Non-pigmented ciliary epithelial cell (primary cell): ENCODE measurements around the gene BCAR3.
"Not testable (repeated sequence)": the region's sequence is repeated elsewhere in the genome, so short reads cannot be mapped to it uniquely, and the experiment has no call there.

Experiments used
- DNase-seq: peaks from one replicate; pipeline ENCODE4 v3.0.0-alpha.2; 2010; ENCODE audit warnings: low read depth

The BCAR3 gene

DNA sequence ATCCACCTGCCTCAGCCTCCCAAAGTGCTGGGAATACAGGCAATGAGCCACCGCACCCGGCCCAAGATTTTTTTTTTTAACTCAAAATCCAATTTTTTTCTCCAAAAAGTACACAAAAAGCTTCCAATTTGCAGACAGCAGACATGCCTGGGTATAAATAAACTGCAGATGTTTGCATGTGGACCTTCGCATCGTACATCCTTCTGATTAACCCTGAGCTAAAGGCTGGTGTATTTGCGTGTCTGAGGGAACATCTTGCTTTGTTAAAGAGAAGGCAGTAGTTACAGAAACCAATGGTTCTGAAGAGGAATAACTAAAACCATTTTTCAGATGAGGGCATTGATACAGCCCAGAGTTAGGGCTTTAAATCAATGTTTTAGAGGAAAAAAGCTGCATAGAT lies 12.7 kb downstream of the BCAR3 start:
- DNase-seq: no peak

DNA sequence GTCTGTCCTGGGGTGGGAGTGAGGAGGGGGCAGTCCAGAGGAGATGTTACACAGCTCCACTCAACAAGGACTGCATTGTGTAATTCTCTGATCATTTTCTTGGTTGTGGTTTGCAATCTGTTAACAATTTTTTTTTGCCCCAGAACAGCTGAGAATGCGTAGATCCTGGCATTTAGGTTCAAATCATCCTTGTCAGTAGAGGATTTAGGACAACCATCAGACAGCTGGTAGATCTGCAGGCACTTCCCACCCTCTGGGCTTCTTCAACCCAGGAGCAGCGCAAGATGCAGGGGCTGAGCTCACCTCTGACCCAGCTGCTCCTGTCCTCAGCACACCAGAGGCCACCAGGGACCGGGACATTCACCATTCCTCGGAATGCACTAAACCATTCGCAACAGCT lies 13.5 kb downstream of the BCAR3 start:
- DNase-seq: no peak

DNA sequence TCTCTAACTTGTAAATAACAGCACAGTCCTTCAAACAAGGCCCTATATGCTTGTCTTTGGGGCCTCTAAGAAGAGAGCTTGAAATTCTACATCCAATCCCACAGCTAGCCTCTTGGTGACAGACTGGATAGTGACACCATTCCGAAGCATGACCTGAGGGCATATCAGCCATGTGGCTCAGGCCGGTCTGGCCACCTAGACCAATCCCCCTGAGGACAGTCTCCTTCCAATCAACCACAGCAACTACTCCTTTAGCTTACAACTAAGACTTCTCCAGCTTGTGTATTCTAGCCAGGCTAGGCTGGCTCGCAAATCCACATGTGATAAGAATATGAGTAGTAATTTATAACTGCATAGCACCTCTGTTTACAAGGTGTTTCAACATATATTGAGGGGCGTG lies 14.0 kb downstream of the BCAR3 start:
- no peak for DNase-seq

DNA sequence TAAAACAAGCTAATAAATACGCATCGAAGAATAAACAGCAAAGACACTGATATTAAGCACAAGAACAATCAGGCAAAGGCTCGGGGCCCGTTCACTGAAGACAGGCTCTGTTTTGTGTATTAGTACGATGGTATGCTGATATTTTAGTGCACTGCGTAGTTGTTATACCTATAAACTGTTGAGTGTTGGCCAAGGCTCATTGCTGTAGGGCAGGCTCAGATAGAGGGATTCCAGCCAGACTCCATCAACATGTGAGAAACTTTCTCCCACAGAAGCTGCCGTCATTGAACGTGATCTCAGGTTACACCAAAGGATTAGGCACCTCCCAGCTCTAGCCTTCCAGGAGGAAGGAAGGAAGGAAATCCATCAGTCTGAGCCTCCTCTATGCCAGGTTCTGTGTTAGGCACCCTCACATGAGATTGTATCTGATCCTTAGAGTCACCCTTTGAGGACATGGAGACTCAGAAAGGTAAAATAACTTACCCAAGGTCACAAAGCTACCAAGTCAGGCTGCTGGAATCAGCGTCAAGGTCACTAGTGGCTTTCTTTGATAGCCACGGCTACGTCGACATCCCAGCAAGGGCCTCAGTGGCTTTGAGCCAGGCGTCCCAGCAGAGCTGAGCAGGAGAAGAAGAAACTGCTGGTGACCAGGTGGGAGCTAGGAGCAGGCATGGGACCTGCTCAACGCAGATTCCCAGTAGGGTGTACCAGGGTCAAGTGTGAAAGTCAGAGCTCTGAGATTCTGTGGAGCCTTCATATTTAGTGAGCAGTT lies 14.8 kb downstream of the BCAR3 start:
- no peak for DNase-seq

DNA sequence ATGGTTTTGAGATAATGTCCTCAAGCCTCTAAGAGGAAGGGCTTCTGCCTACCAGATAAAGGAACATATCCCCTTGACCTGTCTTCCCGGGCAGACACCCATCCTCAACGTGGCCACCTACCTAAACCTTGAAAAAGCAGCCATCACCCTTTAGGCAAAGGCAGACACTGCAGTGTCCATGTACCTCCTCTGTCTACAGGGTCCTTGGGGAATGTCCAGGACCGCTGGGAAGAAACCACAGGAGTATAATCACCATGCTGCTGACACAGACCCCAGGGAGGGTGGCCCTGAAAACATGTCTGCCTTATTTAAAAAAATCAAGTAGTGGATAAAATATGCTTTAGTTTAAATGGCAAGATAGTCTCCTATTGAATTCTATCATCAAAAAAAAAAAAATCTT lies 16.6 kb downstream of the BCAR3 start:
- DNase-seq: no peak

DNA sequence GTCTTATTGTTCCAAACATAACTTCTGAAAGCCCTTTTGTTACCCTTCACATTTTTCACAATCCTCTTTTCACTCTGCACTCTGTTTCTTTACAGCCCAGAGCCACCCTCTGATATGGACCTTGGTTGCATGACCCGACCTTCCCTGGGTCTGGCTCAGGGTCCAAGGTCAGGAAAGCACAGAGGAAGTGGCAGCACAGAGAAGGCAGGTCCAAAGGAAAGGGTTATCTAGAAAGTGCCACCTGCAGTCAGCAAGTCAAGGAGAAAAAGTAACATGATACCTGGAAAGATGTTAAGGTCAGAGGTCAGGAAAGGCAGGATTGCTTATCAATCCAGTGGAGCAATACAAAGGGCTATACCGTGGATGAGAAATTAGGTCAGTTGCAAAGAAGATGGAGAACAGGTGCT lies 18.4 kb downstream of the BCAR3 start:
- no peak for DNase-seq

DNA sequence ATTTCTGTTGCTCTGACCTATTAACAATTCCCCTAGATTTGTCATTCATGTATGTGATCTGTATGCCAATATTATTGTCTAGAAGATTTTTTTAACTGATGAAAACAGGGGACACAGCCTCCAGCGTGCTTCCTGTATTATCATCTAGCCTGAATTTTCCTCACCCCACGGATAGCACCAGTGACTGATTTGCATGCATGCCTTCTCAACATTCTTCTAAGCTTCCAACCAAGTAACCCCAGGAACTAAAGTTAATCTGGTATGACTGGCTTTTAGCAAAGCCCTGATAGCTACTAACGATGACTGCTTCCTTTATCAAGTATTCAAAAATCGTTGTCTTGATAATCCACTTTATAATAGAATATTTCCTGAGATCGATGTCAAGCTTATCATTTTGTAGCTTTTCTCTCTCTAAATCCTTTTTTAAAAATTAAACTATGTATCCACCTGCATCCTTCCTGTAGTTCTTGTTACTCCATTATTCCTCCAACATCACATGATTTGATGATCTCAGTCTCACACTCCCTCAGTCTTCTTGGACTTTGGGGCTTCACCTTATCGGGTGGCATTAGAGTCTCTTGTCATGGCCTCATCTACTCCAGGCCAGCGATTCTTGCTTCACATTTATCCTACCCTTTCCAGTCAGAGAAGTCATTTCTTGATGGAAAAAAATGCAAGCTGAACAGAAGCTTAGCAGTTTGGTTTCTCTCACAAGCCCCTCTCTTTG lies 19.0 kb downstream of the BCAR3 start:
- no peak for DNase-seq

DNA sequence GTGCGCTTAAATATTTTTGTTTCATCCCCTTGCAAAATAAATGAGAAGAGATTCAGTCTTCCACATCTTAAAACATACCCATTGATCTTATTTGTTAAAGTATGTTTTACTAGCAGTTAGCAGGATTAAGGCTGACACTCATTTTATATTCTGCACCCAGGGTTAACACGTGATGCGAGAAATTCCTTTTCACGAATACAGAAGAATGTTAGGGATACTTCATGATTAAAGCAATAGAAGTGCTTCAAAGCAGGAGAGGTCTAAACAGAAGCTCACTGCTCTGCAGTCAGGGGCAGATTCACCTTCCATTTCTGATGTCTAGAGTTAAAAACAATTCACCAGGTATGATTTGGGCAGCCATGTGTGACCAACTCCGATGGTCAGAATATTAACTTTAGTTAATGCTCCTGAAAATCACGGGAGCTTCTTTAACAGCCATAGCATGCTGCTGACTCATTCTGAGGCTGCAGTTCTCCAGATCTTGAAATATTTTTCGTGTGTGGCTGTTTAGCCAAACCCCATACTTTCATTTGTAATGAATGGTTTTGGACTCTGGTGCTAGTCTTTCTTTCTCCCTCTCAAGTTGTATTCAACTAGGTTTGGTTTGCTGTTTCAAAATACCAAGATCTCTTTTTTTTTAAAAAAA lies 19.7 kb downstream of the BCAR3 start:
- DNase-seq: no peak

DNA sequence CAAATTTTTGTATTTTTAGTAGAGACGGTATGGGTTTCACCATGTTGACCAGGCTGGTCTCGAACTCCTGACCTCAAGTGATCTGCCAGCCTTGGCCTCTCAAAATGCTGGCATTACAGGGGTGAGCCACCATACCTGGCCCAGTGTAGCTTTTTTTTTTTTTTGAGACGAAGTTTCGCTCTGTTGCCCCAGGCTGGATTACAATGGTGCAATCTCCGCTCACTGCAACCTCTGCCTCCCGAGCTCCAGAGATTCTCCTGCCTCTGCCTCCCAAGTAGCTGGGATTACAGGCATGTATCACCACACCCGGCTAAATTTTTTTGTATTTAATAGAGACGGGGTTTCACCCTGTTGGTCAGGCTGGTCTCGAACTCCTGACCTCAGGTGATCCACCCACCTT lies 20.3 kb downstream of the BCAR3 start:
- not testable (repeated sequence) for DNase-seq

DNA sequence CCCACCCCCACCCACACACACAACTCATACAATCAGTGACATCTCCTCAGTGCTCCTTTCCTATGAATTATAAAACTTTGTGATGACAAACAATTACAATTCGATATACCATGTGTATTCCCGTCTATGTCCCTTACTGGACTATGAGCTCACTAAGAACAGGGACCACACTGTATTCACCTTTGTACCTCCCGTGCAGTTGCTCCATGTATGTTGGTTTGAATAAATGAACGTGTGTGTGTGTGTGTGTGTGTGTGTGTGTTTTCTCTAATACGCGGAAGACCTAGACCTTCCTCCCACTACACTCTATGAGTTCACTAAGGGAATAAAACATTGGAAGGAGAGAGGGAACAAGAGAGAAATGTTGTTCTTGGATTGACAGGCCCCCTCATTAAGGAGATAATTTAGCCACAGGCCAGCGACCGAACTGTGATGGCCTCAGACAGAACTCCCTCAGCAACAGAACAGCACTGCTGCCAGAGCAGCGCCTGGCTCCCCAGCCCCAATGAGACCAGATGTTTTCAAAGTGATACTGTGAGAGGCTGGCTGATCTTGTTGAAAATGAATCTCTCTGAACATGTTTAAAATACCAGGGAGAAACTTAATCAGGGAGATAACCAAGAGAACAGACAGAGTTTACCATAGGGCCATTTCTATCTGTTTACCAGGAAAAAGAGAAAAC lies 21.7 kb downstream of the BCAR3 start:
- no peak for DNase-seq

DNA sequence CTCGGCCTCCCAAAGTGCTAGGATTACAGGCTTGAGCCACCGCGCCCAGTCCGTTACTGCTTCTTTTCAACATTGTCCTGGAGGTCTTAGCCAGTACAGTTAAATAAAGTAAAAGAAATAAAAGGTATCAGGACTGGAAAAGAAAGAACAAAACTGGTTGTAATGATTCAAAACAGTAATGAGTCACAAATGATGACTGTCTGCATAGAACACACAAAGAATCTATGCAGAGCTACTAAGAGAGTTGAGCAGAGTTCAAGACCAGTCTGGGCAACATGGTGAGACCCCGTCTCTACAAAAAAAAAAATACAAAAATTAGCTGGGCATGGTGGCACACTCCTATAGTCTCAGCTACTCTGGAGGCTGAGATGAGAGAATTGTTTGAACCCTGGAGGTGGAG lies 23.4 kb downstream of the BCAR3 start:
- DNase-seq: no peak

DNA sequence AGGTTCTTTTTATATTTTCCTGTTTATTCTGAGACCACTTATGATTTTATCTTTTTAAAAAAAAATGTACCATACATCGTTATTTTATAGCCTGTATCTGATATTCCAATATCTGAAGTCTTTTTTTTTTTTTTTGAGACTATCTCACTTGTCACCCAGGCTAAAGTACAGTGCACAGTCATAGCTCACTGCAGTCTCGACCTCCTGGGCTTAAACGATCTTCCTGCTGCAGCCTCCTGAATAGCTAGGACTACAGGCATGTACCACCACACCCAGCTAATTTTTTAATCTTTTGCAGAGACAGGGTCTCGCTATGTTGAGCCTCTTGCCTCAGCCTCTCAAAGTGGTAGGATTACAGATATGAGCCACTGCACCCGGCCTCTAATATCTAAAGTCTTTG lies 25.1 kb downstream of the BCAR3 start:
- DNase-seq: no peak

DNA sequence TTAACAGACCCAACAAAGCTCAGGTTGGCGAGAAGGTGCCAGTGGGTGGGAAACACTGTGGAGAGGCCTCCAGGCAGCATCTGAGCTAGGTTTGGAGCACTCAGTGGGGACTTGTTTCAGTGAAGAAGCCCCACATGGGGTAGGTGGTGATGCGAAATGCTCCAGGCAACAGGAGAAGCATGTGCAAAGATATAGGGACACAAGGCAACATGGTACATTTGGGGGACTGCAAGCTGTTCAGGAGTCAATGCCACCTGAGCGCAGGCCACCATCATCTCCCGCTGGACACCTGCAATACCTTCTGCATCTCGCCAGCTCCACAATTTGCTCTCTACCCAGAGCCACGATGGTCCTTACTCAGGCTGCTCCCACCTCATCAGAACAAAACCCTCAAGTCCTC lies 28.0 kb downstream of the BCAR3 start:
- DNase-seq: no peak

DNA sequence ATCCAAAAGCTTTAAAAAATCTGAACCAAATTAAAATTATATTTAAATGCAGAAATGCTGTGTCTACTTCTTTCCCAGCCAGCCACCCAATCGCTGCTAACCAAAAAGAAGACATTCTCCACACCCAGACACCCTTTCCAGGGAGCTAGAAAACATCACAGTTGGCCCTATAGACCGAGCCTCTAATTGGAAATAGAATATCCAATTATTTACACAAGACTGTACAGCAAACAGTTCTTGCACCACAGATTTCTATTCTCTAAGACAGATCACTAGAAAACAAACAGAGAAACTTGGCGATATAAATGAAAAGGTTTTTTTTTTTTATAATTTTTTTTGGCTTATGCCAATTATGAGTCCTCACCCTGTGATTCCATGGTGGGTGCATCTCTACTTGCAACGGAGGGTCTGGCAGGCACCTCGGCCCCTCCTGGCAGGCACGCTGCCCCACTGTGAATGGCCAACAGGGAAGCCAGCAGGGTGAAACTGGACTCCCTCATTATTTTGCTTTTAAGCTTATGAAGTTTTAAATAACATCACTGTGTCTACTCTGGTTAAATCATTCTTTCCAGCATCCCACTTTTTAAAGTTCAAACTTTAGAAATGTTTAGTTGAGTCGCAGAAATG lies 29.2 kb downstream of the BCAR3 start:
- no peak for DNase-seq

DNA sequence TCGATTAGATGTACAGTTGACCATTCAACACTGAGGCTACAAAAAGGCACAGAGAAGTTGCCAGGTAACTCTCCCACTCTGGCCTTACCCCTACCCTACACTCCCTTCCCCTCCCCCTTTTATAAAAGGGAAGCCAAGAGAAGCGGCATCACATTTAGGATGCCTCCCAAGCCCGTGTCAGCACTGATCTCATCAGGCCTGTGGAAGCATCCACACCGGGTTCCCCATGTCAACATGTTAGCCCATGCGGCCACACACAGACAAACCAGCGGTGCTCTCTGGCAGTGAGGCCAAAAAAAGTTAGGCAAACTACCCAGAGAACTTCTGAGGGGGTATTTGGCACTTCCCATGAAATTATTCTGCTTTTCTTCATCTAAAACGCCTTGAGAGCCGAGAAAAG lies 29.9 kb downstream of the BCAR3 start:
- no peak for DNase-seq

DNA sequence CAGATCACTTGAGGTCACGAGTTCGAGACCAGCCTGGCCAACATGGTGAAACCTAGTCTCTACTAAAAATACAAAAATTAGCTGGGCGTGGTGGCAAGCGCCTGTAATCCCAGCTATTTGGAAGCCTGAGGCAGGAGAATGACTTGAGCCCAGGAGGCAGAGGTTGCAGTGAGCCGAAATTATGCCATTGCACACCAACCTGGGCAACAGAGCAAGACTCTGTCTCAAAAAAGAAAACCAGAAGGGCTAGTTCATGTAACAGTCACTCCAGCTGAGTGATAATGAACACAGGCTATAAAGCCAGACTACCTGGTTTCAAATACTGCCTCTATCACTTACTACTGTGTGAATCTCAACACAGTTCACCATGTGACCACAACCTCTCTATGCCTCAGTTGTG lies 31.5 kb downstream of the BCAR3 start:
- not testable (repeated sequence) for DNase-seq

DNA sequence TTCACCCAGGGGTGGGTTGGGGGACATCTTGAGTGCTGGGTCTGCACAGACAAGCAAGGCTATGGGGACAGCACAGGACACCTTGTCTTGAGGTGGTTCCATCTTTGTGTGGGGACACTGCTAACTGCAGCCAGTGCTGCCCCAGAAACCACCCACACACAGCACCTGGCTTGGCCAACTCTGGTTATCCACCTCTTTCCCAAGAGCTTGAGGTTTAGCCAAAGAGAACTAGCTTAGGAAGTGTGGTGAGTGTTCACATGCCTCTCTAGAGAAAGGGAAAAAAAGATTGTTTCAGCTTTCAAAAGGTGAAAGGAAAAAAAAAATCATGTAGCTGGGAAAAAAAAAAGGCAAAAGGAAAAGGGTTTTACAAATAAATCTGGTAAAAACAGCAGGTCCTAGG lies 32.4 kb downstream of the BCAR3 start:
- no peak for DNase-seq

DNA sequence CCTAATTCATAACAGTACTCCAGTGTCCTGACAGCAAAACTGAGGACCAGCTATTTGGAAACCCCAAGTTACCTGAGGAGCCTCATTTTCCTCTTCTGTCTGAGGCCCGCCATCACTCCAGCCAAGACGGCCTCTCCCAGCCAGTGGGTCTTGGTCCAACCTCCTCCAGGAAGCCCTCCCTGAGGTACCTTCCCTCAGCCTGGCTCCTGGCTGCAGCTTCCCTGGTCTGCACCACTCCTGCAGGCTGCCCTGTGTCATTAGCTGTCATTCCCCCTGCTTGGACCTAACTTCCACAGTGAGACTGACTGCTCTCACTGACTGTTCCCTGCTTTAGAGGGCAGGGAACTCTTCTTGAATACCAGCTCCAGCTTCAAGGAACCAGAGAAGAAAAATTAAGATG lies 33.0 kb downstream of the BCAR3 start:
- no peak for DNase-seq

DNA sequence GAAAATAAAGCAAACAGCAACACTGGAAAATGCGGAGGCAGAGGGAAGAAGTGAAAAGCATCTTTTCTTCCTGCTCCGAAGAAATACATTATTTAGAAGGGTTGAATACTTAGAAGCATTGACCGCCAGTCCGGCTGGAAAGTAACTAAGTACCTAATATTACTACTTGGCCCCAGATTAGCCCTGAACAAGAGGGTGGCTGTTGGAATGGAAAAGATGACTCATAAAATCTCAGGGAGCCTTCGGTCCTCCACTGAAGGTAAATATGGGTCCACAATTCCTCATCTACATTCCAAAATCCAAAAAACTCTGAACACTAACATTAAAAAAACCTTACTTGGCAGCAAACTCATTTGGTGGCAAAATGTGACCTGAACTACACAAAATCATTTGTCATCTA lies 40.1 kb downstream of the BCAR3 start:
- DNase-seq: no peak

DNA sequence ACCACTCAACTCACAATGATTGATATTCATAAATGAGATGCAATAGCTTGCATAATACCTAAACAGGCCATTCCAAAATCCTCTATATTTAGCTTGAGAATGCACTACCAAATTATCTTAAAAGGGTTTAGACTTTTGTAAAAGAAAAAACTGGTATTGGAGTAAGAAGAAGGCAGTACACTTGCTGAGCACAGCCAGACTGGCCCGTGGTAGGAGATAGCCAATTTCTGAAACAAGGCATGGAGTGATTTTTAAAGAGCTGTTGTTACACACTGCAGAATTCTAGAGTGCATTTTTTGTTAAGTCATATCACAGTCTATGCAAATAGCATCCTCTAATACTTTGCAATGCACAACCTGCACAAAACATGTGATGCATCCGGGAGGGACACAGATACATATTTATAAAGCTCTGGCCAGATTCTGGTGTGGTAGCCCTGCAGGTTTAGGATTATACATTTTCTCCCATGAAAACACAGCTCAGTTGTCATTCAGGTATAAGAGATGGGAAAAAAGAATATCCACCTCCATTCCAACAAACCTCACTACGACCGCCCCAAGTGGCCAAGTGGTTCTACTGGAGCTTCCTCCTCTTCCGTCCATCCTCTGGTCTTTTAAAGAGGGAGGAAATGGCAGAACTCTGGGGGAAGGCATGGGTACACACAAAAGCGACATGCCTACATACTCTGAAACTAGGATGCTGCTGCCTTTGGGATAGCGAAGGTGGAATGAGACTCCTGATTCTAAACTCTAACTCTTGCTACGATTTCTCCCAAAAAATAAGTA lies 40.8 kb downstream of the BCAR3 start:
- no peak for DNase-seq

DNA sequence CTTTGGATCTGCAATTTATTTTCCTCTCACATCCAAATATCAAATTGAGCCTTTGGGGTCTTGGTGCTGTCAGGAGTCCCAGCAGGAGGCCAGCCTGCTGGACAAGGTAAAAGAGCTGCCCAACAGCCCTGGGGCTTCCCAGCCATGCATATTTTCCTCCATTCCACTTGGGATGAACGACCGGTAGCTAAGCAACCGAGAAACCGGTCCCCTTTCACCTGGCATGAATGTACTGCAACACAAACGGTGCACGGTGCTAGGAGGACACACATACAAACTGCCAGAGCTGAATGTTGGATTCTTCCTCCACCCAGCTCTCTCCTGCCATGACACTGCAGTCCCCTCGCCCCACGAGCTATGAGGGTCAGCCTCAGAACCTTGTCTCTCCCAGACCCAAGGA lies 42.7 kb downstream of the BCAR3 start:
- no peak for DNase-seq
